SK-N-SH (cell line): ENCODE measurements around the gene LILRB3. TPM values are rescaled to one million over a fixed set of nuclear protein-coding genes. Genes with fewer than 3 reads are reported as not detected.

Source experiments
- CTCF ChIA-PET: fragments of 300-600, 350-600 bp; formaldehyde crosslinking; extraction: SDS; loops from one replicate; lab custom pipeline; 2021; lab: Yijun Ruan, JAX
- POLR2A ChIA-PET: fragments of 350-600 bp; sonication (Branson Sonifier 250); formaldehyde crosslinking; extraction: SDS; loops from one replicate; lab custom pipeline; 2020; ENCODE audit warnings: antibody characterized with exemption, inconsistent platforms; lab: Yijun Ruan, JAX
- DNase-seq: peaks from one replicate; pipeline ENCODE4 v3.0.0; 2012
- H2AFZ ChIP-seq: fragments of 200-600 bp; sonication (generic); 2 replicates; pipeline ENCODE4 v1.8.1; 2016; ENCODE audit warnings: antibody characterized with exemption, mild to moderate bottlenecking, low read depth
- H3F3A ChIP-seq: fragments of 200-600 bp; sonication (generic); replicated peaks from 2 replicates; pipeline ENCODE3; 2016; ENCODE audit warnings: antibody characterized with exemption, mild to moderate bottlenecking; ENCODE audit not compliant: insufficient read depth
- H3K27ac ChIP-seq, 2 experiments: fragments of 200-500 bp in 1 of 2; fragments of 200-600 bp in 1 of 2; sonication (Bioruptor generic) in 1 of 2; sonication (generic), shearing (Covaris generic) in 1 of 2; 2 replicates each; pipeline versions ENCODE4 v1.5.1 to v1.6.1; 2014 to 2016; ENCODE audit warnings: low read depth in 2 of 2, inconsistent platforms in 1 of 2, low read length in 1 of 2, mild to moderate bottlenecking in 1 of 2, mixed read lengths in 1 of 2
- H3K27me3 ChIP-seq: fragments of 200-600 bp; sonication (generic), shearing (Covaris generic); 2 replicates; pipeline ENCODE4 v1.6.1; 2016; ENCODE audit warnings: mixed run types; ENCODE audit not compliant: insufficient read depth
- H3K36me3 ChIP-seq, 2 experiments: fragments of 200-500 bp in 1 of 2; fragments of 200-600 bp in 1 of 2; sonication (Bioruptor generic) in 1 of 2; sonication (generic) in 1 of 2; replicated peaks in 1 of 2; 2 replicates each; pipeline versions ENCODE3 to v1.5.1; 2014 to 2016; ENCODE audit warnings: low read length in 1 of 2, mild to moderate bottlenecking in 1 of 2; ENCODE audit not compliant: insufficient read depth in 2 of 2, control insufficient read depth in 1 of 2
- H3K4me1 ChIP-seq, 2 experiments: fragments of 200-500 bp in 1 of 2; fragments of 200-600 bp in 1 of 2; sonication (Bioruptor generic) in 1 of 2; sonication (generic), shearing (Covaris generic) in 1 of 2; 2 replicates each; pipeline versions ENCODE4 v1.5.1 to v1.6.1; 2014 to 2016; ENCODE audit warnings: low read depth in 1 of 2, low read length in 1 of 2, mixed run types in 1 of 2; ENCODE audit not compliant: insufficient read depth in 2 of 2, control insufficient read depth in 1 of 2
- H3K4me2 ChIP-seq: fragments of 200-600 bp; sonication (generic), shearing (Covaris generic); 2 replicates; pipeline ENCODE4 v1.6.1; 2017; ENCODE audit warnings: mixed run types
- H3K4me3 ChIP-seq, 2 experiments: fragments of 200-500 bp in 1 of 2; fragments of 200-600 bp in 1 of 2; sonication (Bioruptor generic) in 1 of 2; sonication (generic), shearing (Covaris generic) in 1 of 2; 2 replicates each; pipeline versions ENCODE4 v1.5.1 to v1.8.1; 2014 to 2016; ENCODE audit warnings: low read depth in 2 of 2, inconsistent platforms in 1 of 2, low read length in 1 of 2, mild to moderate bottlenecking in 1 of 2, mixed read lengths in 1 of 2, moderate library complexity in 1 of 2
- H3K79me2 ChIP-seq: fragments of 200-600 bp; sonication (generic); 2 replicates; pipeline ENCODE4 v1.8.1; 2017; ENCODE audit warnings: mild to moderate bottlenecking; ENCODE audit not compliant: insufficient read depth
- H3K9ac ChIP-seq: fragments of 200-600 bp; sonication (generic); 2 replicates; pipeline ENCODE4 v1.6.1; 2017; ENCODE audit warnings: mixed run types
- H3K9me2 ChIP-seq: fragments of 200-600 bp; sonication (generic); 2 replicates; pipeline ENCODE4 v1.6.1; 2017; ENCODE audit warnings: mixed run types
- H3K9me3 ChIP-seq: fragments of 200-600 bp; sonication (generic); 2 replicates; pipeline ENCODE4 v1.6.1; 2017; ENCODE audit warnings: mixed run types, mild to moderate bottlenecking, moderate library complexity
- H4K20me1 ChIP-seq: fragments of 200-600 bp; sonication (generic); 2 replicates; pipeline ENCODE4 v1.6.1; 2017; ENCODE audit warnings: mild to moderate bottlenecking, mixed run types; ENCODE audit not compliant: insufficient read depth
- CHD2 ChIP-seq: fragments of 150-350 bp; IDR thresholded peaks from 2 replicates; pipeline ENCODE4 v1.6.1; 2018; ENCODE audit warnings: low read length; ENCODE audit not compliant: partially characterized antibody
- CTCF ChIP-seq: fragments of 200-600 bp; sonication (generic); IDR thresholded peaks from 2 replicates; pipeline ENCODE4 v1.6.1; 2017; ENCODE audit warnings: antibody characterized with exemption, mild to moderate bottlenecking, moderate library complexity
- ELF1 ChIP-seq: IDR thresholded peaks from 2 replicates; pipeline ENCODE4 v1.4.0; 2012
- EP300 ChIP-seq, 2 experiments: IDR thresholded peaks; 2 replicates each; pipeline versions ENCODE4 v1.4.0 to v1.6.1; 2012; ENCODE audit warnings: borderline replicate concordance in 1 of 2, low read depth in 1 of 2, low read length in 1 of 2
- GABPA ChIP-seq: IDR thresholded peaks from 2 replicates; pipeline ENCODE4 v1.4.0; 2012; ENCODE audit warnings: low read depth, mild to moderate bottlenecking
- GATA2 ChIP-seq: sonication (generic); formaldehyde crosslinking; IDR thresholded peaks from 2 replicates; pipeline ENCODE4 v1.5.0; 2020; ENCODE audit warnings: mild to moderate bottlenecking, missing genetic modification reagents
- JUND ChIP-seq: IDR thresholded peaks from 2 replicates; pipeline ENCODE4 v1.4.0; 2012
- MEF2A ChIP-seq: IDR thresholded peaks from 2 replicates; pipeline ENCODE4 v1.4.0; 2012; ENCODE audit warnings: low read depth, borderline replicate concordance
- MXI1 ChIP-seq: IDR thresholded peaks from 2 replicates; pipeline ENCODE4 v1.6.1; 2012; ENCODE audit warnings: mild to moderate bottlenecking, low read depth, low read length, improper control_type of control experiment
- NFIC ChIP-seq: IDR thresholded peaks from 2 replicates; pipeline ENCODE4 v1.4.0; 2012; ENCODE audit warnings: borderline replicate concordance
- NRF1 ChIP-seq: IDR thresholded peaks from 2 replicates; pipeline ENCODE4 v1.6.1; 2012; ENCODE audit warnings: low read depth, mild to moderate bottlenecking, low read length
- POLR2AphosphoS5 ChIP-seq: IDR thresholded peaks from 2 replicates; pipeline ENCODE4 v1.6.1; 2012; ENCODE audit warnings: low read depth, low read length
- RAD21 ChIP-seq: IDR thresholded peaks from 2 replicates; pipeline ENCODE4 v1.6.1; 2012; ENCODE audit warnings: mild to moderate bottlenecking, low read length
- RXRA ChIP-seq: IDR thresholded peaks from 2 replicates; pipeline ENCODE4 v1.4.0; 2012; ENCODE audit warnings: low read depth, mild to moderate bottlenecking, borderline replicate concordance
- TAF1 ChIP-seq: IDR thresholded peaks from 2 replicates; pipeline ENCODE4 v1.6.1; 2012; ENCODE audit warnings: low read depth, mild to moderate bottlenecking, low read length, moderate library complexity, borderline replicate concordance
- TCF12 ChIP-seq: IDR thresholded peaks from 2 replicates; pipeline ENCODE4 v1.4.0; 2012
- ZBTB33 ChIP-seq: IDR thresholded peaks from 2 replicates; pipeline ENCODE4 v1.4.0; 2012; ENCODE audit warnings: low read depth, borderline replicate concordance
- WGBS: methylation state at CpG from one replicate; pipeline ENCODE4 v1.1.6; 2017; ENCODE audit warnings: low lambda C conversion rate; 5-methylcytosine and 5-hydroxymethylcytosine counted together
- polyA plus RNA-seq, 3 experiments: library from polyadenylated mRNA; depleted of rRNA; stranded (reverse); fragments of >200 nt; gene quantifications; 2 replicates each; pipeline ENCODE4 v1.2.3, GENCODE V29; 2012
- TF ChIP-seq, protein P1 (sequence below): fragments of 150-350 bp; IDR thresholded peaks from 2 replicates; pipeline ENCODE4 v1.6.1; 2017; ENCODE audit warnings: antibody characterized with exemption, low read length, low read depth, borderline replicate concordance
- TF ChIP-seq, protein P2 (sequence below): IDR thresholded peaks from 2 replicates; pipeline ENCODE4 v1.4.0; 2012; ENCODE audit warnings: low read depth
- TF ChIP-seq, protein P3 (sequence below): IDR thresholded peaks from 2 replicates; pipeline ENCODE4; 2012
- TF ChIP-seq, protein P4 (sequence below): IDR thresholded peaks from 2 replicates; pipeline ENCODE4 v1.6.1; 2012; ENCODE audit warnings: mild to moderate bottlenecking, low read depth, low read length, moderate library complexity

Gene LILRB3
- polyA plus RNA-seq, 1 of the 3 experiments (the other 2 are of a cell fraction) = not detected

DNA sequence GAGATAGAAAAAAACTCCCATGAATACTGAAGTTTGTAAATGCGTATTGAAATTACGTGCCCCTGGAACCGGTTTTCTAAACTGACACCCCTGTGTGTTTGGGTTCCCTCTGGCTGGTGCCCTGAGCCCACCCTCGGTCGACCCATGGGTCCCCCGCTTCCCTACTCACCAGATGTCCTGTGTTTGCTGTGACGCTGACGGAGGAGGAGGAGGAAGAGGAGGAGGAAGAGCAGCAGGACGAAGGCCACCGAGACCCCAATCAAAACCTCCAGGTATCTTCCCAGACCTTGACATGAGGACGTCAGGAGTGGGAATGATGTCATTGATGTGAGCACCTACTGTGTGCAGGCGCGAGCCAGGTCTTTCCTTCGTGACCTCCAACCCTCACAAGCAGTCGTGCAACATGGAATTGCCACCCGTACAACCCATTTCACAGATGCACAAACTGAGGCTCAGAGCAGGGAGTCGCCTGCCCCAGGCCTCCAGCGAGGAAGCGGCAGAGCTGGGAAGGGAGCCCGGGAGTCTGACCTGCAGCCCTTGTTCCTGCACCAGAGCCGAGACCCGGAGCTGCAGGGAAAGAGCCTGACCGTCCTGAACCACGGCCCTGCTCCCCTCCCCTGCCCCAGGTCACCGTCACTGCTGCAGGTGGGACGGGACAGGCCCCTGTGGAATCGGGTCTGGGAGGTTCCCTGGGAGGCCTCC, 3.7 kb downstream of the LILRB3 start (continued):
- TF ChIP-seq RXRA (no peak), CTCF (no peak)
- TF ChIP-seq, protein P1, sequence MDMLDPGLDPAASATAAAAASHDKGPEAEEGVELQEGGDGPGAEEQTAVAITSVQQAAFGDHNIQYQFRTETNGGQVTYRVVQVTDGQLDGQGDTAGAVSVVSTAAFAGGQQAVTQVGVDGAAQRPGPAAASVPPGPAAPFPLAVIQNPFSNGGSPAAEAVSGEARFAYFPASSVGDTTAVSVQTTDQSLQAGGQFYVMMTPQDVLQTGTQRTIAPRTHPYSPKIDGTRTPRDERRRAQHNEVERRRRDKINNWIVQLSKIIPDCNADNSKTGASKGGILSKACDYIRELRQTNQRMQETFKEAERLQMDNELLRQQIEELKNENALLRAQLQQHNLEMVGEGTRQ = no peak

- peaks cover 0 to 5% of the 10 kb centered on the region in 2 experiments; a peak in 1 of 4 replicates for H3K4me1 ChIP-seq
- ChIA-PET POLR2A (no interaction called here), CTCF (no interaction called here)
- no peaks in the 10 kb centered on the region for H3K79me2 ChIP-seq
- no peaks in the 10 kb centered on the region for H3K9me2 ChIP-seq
- H3K9ac ChIP-seq = no peak overlapping the region
- H3F3A ChIP-seq = no peaks in the 10 kb centered on the region
- no peaks in the 10 kb centered on the region for H3K9me3 ChIP-seq
- no peak overlapping the region for H2AFZ ChIP-seq
- no peak overlapping the region for H3K27ac ChIP-seq
- no peaks in the 10 kb centered on the region for H4K20me1 ChIP-seq
- WGBS = 71% methylated on average over 1 of the region's 8 CpGs
- H3K4me2 ChIP-seq = no peak overlapping the region
- H3K4me3 ChIP-seq = no peak overlapping the region
- TF ChIP-seq TCF12 (no peak), POLR2AphosphoS5 (no peak), CHD2 (no peak), TAF1 (no peak), RAD21 (no peak), RXRA (no peak), GABPA (no peak), JUND (no peak), ELF1 (no peak), GATA2 (CRISPR knock-in tag) (no peak), EP300 (IDR thresholded peaks at IDR 0.05; ENCODE audit: borderline replicate concordance in 1 of 2, low read depth in 1 of 2, low read length in 1 of 2) (no peak), NFIC (no peak), MXI1 (no peak), MEF2A (no peak), NRF1 (no peak), ZBTB33 (no peak)
- TF ChIP-seq, protein P2, sequence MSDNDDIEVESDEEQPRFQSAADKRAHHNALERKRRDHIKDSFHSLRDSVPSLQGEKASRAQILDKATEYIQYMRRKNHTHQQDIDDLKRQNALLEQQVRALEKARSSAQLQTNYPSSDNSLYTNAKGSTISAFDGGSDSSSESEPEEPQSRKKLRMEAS = no peak
- TF ChIP-seq, protein P3, sequence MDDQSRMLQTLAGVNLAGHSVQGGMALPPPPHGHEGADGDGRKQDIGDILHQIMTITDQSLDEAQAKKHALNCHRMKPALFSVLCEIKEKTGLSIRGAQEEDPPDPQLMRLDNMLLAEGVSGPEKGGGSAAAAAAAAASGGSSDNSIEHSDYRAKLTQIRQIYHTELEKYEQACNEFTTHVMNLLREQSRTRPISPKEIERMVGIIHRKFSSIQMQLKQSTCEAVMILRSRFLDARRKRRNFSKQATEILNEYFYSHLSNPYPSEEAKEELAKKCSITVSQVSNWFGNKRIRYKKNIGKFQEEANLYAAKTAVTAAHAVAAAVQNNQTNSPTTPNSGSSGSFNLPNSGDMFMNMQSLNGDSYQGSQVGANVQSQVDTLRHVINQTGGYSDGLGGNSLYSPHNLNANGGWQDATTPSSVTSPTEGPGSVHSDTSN = no peak
- TF ChIP-seq, protein P4, sequence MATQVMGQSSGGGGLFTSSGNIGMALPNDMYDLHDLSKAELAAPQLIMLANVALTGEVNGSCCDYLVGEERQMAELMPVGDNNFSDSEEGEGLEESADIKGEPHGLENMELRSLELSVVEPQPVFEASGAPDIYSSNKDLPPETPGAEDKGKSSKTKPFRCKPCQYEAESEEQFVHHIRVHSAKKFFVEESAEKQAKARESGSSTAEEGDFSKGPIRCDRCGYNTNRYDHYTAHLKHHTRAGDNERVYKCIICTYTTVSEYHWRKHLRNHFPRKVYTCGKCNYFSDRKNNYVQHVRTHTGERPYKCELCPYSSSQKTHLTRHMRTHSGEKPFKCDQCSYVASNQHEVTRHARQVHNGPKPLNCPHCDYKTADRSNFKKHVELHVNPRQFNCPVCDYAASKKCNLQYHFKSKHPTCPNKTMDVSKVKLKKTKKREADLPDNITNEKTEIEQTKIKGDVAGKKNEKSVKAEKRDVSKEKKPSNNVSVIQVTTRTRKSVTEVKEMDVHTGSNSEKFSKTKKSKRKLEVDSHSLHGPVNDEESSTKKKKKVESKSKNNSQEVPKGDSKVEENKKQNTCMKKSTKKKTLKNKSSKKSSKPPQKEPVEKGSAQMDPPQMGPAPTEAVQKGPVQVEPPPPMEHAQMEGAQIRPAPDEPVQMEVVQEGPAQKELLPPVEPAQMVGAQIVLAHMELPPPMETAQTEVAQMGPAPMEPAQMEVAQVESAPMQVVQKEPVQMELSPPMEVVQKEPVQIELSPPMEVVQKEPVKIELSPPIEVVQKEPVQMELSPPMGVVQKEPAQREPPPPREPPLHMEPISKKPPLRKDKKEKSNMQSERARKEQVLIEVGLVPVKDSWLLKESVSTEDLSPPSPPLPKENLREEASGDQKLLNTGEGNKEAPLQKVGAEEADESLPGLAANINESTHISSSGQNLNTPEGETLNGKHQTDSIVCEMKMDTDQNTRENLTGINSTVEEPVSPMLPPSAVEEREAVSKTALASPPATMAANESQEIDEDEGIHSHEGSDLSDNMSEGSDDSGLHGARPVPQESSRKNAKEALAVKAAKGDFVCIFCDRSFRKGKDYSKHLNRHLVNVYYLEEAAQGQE = no peak
- H3K27me3 ChIP-seq = peaks cover 11% of the 10 kb centered on the region; the same call in 1 of the 2 replicates
- no peak for DNase-seq
- no peaks in the 10 kb centered on the region for H3K36me3 ChIP-seq
These were observed 4.5 kb downstream of the LILRB3 start for GRCh38 chr19:54218259-54218658.
